DOHH2 (cell line): ENCODE measurements around the gene ABI1.
A peak's percentile ranks its signal among the peaks of the same experiment; 100 is the strongest.

Experiments used
- H3F3A ChIP-seq: fragments of 200-600 bp; sonication (generic), shearing (Covaris generic); 2 replicates; pipeline ENCODE4 v1.6.0; 2016; ENCODE audit warnings: antibody characterized with exemption, mild to moderate bottlenecking; ENCODE audit not compliant: control insufficient read depth, insufficient read depth
- H3K27ac ChIP-seq: fragments of 200-600 bp; sonication (generic); 2 replicates; pipeline ENCODE4 v1.5.1; 2014; ENCODE audit warnings: low read depth, mild to moderate bottlenecking, low read length, moderate library complexity
- H3K27me3 ChIP-seq: fragments of 200-600 bp; sonication (generic); 2 replicates; pipeline ENCODE4 v1.6.1; 2014; ENCODE audit warnings: mild to moderate bottlenecking, low read length, mixed read lengths; ENCODE audit not compliant: control insufficient read depth
- H3K36me3 ChIP-seq: fragments of 200-600 bp; sonication (generic); 2 replicates; pipeline ENCODE4 v1.6.1; 2014; ENCODE audit warnings: mild to moderate bottlenecking, low read length, moderate library complexity, mixed read lengths; ENCODE audit not compliant: control insufficient read depth
- H3K4me1 ChIP-seq: fragments of 200-600 bp; sonication (generic); 2 replicates; pipeline ENCODE4 v1.6.1; 2014; ENCODE audit warnings: mild to moderate bottlenecking, low read length, mixed read lengths; ENCODE audit not compliant: control insufficient read depth
- H3K4me2 ChIP-seq: fragments of 200-600 bp; sonication (generic); 2 replicates; pipeline ENCODE4 v1.6.0; 2014; ENCODE audit warnings: mild to moderate bottlenecking, low read length, moderate library complexity
- H3K4me3 ChIP-seq: fragments of 200-600 bp; sonication (generic); 2 replicates; pipeline ENCODE4 v1.5.1; 2014; ENCODE audit warnings: mild to moderate bottlenecking, low read length, mixed read lengths
- H3K79me2 ChIP-seq: fragments of 200-600 bp; sonication (generic); 2 replicates; pipeline ENCODE4 v1.6.1; 2014; ENCODE audit warnings: mild to moderate bottlenecking, low read length, mixed read lengths; ENCODE audit not compliant: control insufficient read depth
- H3K9me2 ChIP-seq: fragments of 200-600 bp; sonication (generic); replicated peaks from 2 replicates; pipeline ENCODE4 v1.6.1; 2014; ENCODE audit warnings: mild to moderate bottlenecking, low read length, mixed read lengths; ENCODE audit not compliant: control insufficient read depth
- H3K9me3 ChIP-seq: fragments of 200-600 bp; sonication (generic); 2 replicates; pipeline ENCODE4 v1.6.1; 2014; ENCODE audit warnings: antibody characterized with exemption, low read length, mixed read lengths; ENCODE audit not compliant: control insufficient read depth, insufficient read depth
- H4K20me1 ChIP-seq: fragments of 200-600 bp; sonication (generic); 2 replicates; pipeline ENCODE4 v1.6.0; 2014; ENCODE audit warnings: low read depth, mild to moderate bottlenecking, antibody characterized with exemption, low read length, moderate library complexity; ENCODE audit not compliant: control insufficient read depth, insufficient read depth
- EZH2phosphoT487 ChIP-seq: fragments of 200-600 bp; sonication (generic); IDR thresholded peaks from 2 replicates; pipeline ENCODE4 v1.6.1; 2017; ENCODE audit warnings: borderline replicate concordance, mild to moderate bottlenecking, antibody characterized with exemption, low read length, moderate library complexity, mixed read lengths
- TF ChIP-seq, protein P1 (sequence below): fragments of 200-600 bp; sonication (generic); IDR thresholded peaks from one replicate; pipeline ENCODE4 v1.5.1; 2014; ENCODE audit warnings: antibody characterized with exemption, mild to moderate bottlenecking, low read depth, low read length; ENCODE audit not compliant: poor library complexity, severe bottlenecking

The ABI1 gene

DNA sequence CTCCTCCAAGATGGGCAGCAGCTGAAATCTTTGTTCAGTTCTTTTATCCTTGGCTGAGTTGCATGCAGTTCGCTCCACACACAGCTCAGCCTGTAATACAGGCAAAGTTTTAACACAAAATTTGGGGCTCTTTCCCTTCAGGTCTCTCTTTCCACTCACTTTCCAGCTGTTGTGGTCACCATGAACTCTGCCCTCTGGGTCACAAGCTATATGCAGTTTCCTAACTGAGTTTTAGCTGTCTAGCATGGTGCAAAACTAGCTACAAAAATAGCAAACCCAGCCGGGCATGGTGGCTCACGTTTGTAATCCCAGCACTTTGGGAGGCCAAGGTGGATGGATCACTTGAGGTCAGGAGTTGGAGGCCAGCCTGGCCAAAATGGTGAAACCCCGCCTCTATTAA, 53.2 kb downstream of the ABI1 start:
- 0 out of 2 replicates have a peak overlapping the region, but pooled peaks have one; percentile 4 for H3K27ac ChIP-seq
- peaks cover 25% of the 10 kb centered on the region for H3F3A ChIP-seq
- peaks cover 9% of the 10 kb centered on the region for H4K20me1 ChIP-seq
- H3K36me3 ChIP-seq, result peaks cover 14% of the 10 kb centered on the region
- no peak overlapping the region for H3K4me3 ChIP-seq
- peak overlapping the region; percentile 8; the same call in 1 of the 2 replicates for H3K4me2 ChIP-seq
- peaks cover 98% of the 10 kb centered on the region for H3K79me2 ChIP-seq
- H3K9me3 ChIP-seq, result no peaks in the 10 kb centered on the region
- TF ChIP-seq, protein P1, sequence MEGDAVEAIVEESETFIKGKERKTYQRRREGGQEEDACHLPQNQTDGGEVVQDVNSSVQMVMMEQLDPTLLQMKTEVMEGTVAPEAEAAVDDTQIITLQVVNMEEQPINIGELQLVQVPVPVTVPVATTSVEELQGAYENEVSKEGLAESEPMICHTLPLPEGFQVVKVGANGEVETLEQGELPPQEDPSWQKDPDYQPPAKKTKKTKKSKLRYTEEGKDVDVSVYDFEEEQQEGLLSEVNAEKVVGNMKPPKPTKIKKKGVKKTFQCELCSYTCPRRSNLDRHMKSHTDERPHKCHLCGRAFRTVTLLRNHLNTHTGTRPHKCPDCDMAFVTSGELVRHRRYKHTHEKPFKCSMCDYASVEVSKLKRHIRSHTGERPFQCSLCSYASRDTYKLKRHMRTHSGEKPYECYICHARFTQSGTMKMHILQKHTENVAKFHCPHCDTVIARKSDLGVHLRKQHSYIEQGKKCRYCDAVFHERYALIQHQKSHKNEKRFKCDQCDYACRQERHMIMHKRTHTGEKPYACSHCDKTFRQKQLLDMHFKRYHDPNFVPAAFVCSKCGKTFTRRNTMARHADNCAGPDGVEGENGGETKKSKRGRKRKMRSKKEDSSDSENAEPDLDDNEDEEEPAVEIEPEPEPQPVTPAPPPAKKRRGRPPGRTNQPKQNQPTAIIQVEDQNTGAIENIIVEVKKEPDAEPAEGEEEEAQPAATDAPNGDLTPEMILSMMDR, result no peak
- no peak for TF ChIP-seq EZH2phosphoT487
- no peaks in the 10 kb centered on the region for H3K27me3 ChIP-seq
- no peaks in the 10 kb centered on the region for H3K9me2 ChIP-seq
- H3K4me1 ChIP-seq, result peaks cover 82% of the 10 kb centered on the region

DNA sequence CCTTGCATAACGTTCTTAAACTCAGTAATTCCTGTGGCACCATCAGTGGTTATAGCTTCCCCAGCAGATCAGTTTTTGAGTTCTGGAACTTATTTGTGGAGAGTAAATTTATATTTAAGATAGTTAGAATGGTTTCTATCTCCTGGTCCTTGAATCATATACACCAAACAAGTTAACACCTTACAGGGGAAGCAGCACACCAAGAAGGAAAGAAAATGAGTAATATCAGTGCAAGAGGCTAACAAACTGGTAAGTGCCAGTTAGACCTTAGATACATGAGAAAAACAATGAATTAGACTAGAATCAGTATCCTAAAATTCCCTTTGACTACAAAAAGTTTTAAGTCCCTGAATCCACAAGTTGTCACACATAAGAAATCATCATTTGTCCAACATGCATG, 54.2 kb downstream of the ABI1 start:
- H3K4me3 ChIP-seq, result no peak overlapping the region
- peaks cover 33% of the 10 kb centered on the region for H3F3A ChIP-seq
- H3K4me2 ChIP-seq, result peak overlapping the region; percentile 58
- peaks cover 6% of the 10 kb centered on the region for H3K36me3 ChIP-seq
- peaks cover 9% of the 10 kb centered on the region for H4K20me1 ChIP-seq
- peaks cover 83% of the 10 kb centered on the region for H3K4me1 ChIP-seq
- H3K9me2 ChIP-seq, result no peaks in the 10 kb centered on the region
- H3K27me3 ChIP-seq, result no peaks in the 10 kb centered on the region
- TF ChIP-seq EZH2phosphoT487, result no peak
- TF ChIP-seq, protein P1, result no peak
- peaks cover 98% of the 10 kb centered on the region for H3K79me2 ChIP-seq
- H3K27ac ChIP-seq, result peak overlapping the region; percentile 48; the same call in 1 of the 2 replicates
- no peaks in the 10 kb centered on the region for H3K9me3 ChIP-seq

DNA sequence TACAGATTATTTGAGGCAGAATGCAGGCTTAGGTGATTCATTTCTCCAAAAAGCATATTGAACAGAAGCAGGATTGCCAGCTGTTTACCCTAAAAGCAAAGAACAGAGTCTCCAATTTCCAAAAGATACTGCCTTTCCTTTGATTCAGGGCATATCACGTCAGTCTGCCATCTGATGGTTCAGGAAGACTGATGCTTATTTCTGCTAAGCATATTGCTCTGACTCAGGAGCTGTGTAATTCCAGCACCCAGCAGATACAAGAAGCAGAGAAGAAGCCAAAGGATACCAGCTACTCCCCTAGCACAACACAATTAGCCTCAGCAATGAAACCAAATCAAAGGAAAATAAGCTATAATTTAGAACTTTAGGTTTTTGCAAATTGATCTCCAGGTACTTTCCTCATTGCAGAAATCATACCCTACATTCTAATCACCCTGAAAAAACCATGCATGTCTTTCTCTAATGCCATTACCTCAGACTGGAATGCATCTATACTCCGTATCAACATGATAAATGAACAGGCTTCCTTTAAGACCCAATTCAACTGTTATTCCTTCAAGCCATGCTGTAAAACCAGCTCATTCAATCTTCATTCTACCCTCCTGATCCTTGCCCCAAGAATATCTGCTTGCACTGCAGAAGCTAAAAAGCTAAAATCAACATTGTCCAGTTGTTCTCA, 55.1 kb downstream of the ABI1 start:
- Histone ChIP-seq H4K20me1 (peaks cover 9% of the 10 kb centered on the region), H3K4me1 (peaks cover 88% of the 10 kb centered on the region), H3K4me2 (peak overlapping the region; percentile 58)

More for the DNA sequence above, 55.1 kb downstream of the ABI1 start:
- peaks cover 99% of the 10 kb centered on the region for H3K79me2 ChIP-seq
- H3K36me3 ChIP-seq, result peaks cover 11% of the 10 kb centered on the region
- no peaks in the 10 kb centered on the region for H3K27me3 ChIP-seq
- peaks cover 37% of the 10 kb centered on the region for H3F3A ChIP-seq
- H3K9me3 ChIP-seq, result no peaks in the 10 kb centered on the region
- H3K27ac ChIP-seq, result peak overlapping the region; percentile 48
- H3K4me3 ChIP-seq, result peak overlapping the region; percentile 36
- H3K9me2 ChIP-seq, result no peaks in the 10 kb centered on the region
- no peak for TF ChIP-seq EZH2phosphoT487
- TF ChIP-seq, protein P1, result no peak
